ENCODE measurements around the gene SULT2B1. TPM values are rescaled to one million over a fixed set of nuclear protein-coding genes. Genes with fewer than 3 reads are reported as not detected.
"Not testable (repeated sequence)": the region's sequence is repeated elsewhere in the genome, so short reads cannot be mapped to it uniquely, and the experiment has no call there.

SULT2B1 gene
- total RNA-seq, 4 donors from 2014 or later: 0.32 to 0.41 TPM; not detected in 2

GRCh38 chr19:48530066-48530720 lies 21.8 kb upstream of the SULT2B1 start:
- Histone ChIP-seq H3K4me3 (no peak overlapping the region), H3K27ac (no peak overlapping the region), H3K27me3 (peaks cover 77% of the 10 kb centered on the region), H3K4me1 (no peaks in the 10 kb centered on the region), H3K9me3 (peaks cover 18 to 36% of the 10 kb centered on the region in 2 donors), H3K36me3 (no peaks in the 10 kb centered on the region)
- 39 to 57% methylated on average over 9 to 20 of the region's 20 CpGs for WGBS, 2 donors (ENCODE audit: low coverage in 1 of 2)
- intact Hi-C loops (cut with DNase I; ENCODE audit: low total_unique reads): no loop called here
- DNase-seq: no peak
- TF ChIP-seq CTCF (IDR thresholded peaks at IDR 0.05) (no peak), POLR2AphosphoS5 (IDR thresholded peaks at IDR 0.05) (no peak), POLR2A (IDR thresholded peaks at IDR 0.05) (no peak), EP300 (IDR thresholded peaks at IDR 0.05; ENCODE audit: low read depth) (no peak)
- in situ Hi-C loops (cut with MboI; ENCODE audit: low pct_ligation_motif_present in 1 of 4, low pct_unique_long_range_greater_than_20kb in 1 of 4, low sequenced_read_pairs in 3 of 4): no loop called here

DNA sequence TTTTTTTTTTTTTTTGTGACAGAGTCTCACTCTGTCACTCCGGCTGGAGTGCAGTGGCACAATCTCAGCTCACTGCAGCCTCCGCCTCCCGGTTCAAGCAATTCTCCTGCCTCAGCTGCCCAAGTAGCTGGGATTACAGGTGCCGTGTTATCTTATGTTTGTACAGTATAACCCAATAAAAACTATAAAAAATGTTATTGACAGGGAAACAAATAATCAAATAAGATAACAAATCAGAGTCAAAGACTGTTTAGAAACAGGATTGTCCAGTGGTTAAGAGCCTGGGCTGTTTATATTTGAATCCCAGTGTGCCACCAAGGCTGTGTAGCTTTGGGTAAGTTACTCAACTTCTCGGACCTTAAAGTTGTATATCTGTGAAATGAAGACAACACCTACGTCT lies 21.2 kb upstream of the SULT2B1 start:
- TF ChIP-seq EP300 (IDR thresholded peaks at IDR 0.05; ENCODE audit: low read depth) (no peak), POLR2A (IDR thresholded peaks at IDR 0.05) (no peak), CTCF (IDR thresholded peaks at IDR 0.05) (no peak), POLR2AphosphoS5 (IDR thresholded peaks at IDR 0.05) (no peak)
- H3K36me3 ChIP-seq: no peaks in the 10 kb centered on the region
- no peak overlapping the region for H3K27ac ChIP-seq
- H3K4me3 ChIP-seq: no peak overlapping the region
- H3K9me3 ChIP-seq: peaks cover 18 to 36% of the 10 kb centered on the region in 2 donors
- in situ Hi-C loops (cut with MboI; ENCODE audit: low pct_ligation_motif_present in 1 of 4, low pct_unique_long_range_greater_than_20kb in 1 of 4, low sequenced_read_pairs in 3 of 4): no loop called here
- no peaks in the 10 kb centered on the region for H3K4me1 ChIP-seq
- 50 to 53% methylated on average over 5 to 6 of the region's 6 CpGs for WGBS, 2 donors (ENCODE audit: low coverage in 1 of 2)
- H3K27me3 ChIP-seq: peaks cover 79% of the 10 kb centered on the region
- no peak for DNase-seq
- intact Hi-C loops (cut with DNase I; ENCODE audit: low total_unique reads): no loop called here

DNA sequence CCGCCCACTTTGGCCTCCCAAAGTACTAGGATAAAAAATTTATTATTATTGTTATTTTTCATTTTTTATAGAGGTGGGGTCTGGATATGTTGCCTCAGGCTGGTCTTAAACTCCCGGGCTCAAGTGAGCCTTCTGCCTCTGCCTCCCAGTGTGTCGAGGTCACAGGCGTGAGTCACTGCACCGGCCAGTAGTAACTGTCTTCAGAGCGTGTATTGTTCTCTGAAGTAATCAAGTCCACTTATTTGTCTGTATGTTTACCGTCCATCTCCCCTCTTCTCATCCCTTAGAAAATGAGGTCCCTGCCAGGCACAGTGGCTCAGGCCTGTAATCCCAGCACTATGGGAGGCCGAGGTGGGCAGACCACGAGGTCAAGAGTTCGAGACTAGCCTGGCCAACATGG lies 18.2 kb upstream of the SULT2B1 start:
- H3K9me3 ChIP-seq: peaks cover 3 to 7% of the 10 kb centered on the region in 2 donors
- H3K4me3 ChIP-seq: no peak overlapping the region
- WGBS, 2 donors (ENCODE audit: low coverage in 1 of 2): 69% methylated on average over 10 of the region's 10 CpGs; no CpG with 5 or more reads in 1 of the 2 donors
- in situ Hi-C loops (cut with MboI; ENCODE audit: low pct_ligation_motif_present in 1 of 4, low pct_unique_long_range_greater_than_20kb in 1 of 4, low sequenced_read_pairs in 3 of 4): no loop called here
- TF ChIP-seq CTCF (IDR thresholded peaks at IDR 0.05) (no peak), EP300 (IDR thresholded peaks at IDR 0.05; ENCODE audit: low read depth) (no peak), POLR2AphosphoS5 (IDR thresholded peaks at IDR 0.05) (no peak), POLR2A (IDR thresholded peaks at IDR 0.05) (no peak)
- intact Hi-C loops (cut with DNase I; ENCODE audit: low total_unique reads): no loop called here
- no peak overlapping the region for H3K27ac ChIP-seq
- peaks cover 89% of the 10 kb centered on the region for H3K27me3 ChIP-seq
- DNase-seq: no peak
- no peaks in the 10 kb centered on the region for H3K36me3 ChIP-seq
- no peaks in the 10 kb centered on the region for H3K4me1 ChIP-seq

GRCh38 chr19:48537541-48537940 lies 14.4 kb upstream of the SULT2B1 start:
- no peaks in the 10 kb centered on the region for H3K9me3 ChIP-seq
- in situ Hi-C loops (cut with MboI; ENCODE audit: low pct_ligation_motif_present in 1 of 4, low pct_unique_long_range_greater_than_20kb in 1 of 4, low sequenced_read_pairs in 3 of 4): no loop called here
- intact Hi-C loops (cut with DNase I; ENCODE audit: low total_unique reads): no loop called here
- no peak overlapping the region for H3K4me3 ChIP-seq
- H3K27ac ChIP-seq: no peak overlapping the region
- no peak for DNase-seq
- WGBS, 2 donors (ENCODE audit: low coverage in 1 of 2): 61 to 65% methylated on average over 6 to 7 of the region's 7 CpGs
- H3K4me1 ChIP-seq: no peaks in the 10 kb centered on the region
- no peaks in the 10 kb centered on the region for H3K36me3 ChIP-seq
- peaks cover 86% of the 10 kb centered on the region for H3K27me3 ChIP-seq
- TF ChIP-seq CTCF (IDR thresholded peaks at IDR 0.05) (no peak), POLR2AphosphoS5 (IDR thresholded peaks at IDR 0.05) (no peak), POLR2A (IDR thresholded peaks at IDR 0.05) (no peak), EP300 (IDR thresholded peaks at IDR 0.05; ENCODE audit: low read depth) (no peak)

DNA sequence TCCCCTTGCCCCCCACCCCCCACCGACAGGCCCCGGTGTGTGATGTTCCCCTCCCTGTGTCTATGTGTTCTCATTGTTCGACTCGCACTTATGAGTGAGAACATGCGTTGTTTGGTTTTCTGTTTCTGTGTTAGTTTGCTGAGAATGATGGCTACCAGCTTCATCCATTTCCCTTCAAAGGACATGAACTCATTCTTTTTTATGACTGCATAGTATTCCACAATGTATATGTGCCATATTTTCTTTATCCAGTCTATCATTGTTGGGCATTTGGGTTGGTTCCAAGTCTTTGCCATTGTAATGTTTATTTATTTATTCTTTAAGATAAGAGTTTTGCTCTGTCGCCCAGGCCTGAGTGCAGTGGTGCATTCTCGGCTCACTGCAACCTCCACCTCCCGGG lies 13.9 kb upstream of the SULT2B1 start:
- H3K36me3 ChIP-seq; H3K27ac ChIP-seq; in situ Hi-C loops (cut with MboI; ENCODE audit: low pct_ligation_motif_present in 1 of 4, low pct_unique_long_range_greater_than_20kb in 1 of 4, low sequenced_read_pairs in 3 of 4); intact Hi-C loops (cut with DNase I; ENCODE audit: low total_unique reads); H3K4me3 ChIP-seq; H3K9me3 ChIP-seq; H3K4me1 ChIP-seq; DNase-seq: not testable (repeated sequence)
- H3K27me3 ChIP-seq: peaks cover 82% of the 10 kb centered on the region
- WGBS, 2 donors (ENCODE audit: low coverage in 1 of 2): 72 to 79% methylated on average over 3 to 8 of the region's 8 CpGs

Measured in transverse colon (tissue), 4 donors.